ENCODE data around the gene COL9A1. TPM values are rescaled to one million over a fixed set of nuclear protein-coding genes. Genes with fewer than 3 reads are reported as not detected.
"Not testable (repeated sequence)": the region's sequence is repeated elsewhere in the genome, so short reads cannot be mapped to it uniquely, and the experiment has no call there.

COL9A1 gene
- 7.8 TPM for total RNA-seq

GRCh38 chr6:70303034-70303525 is at the start of gene COL9A1:
COL9A1 (minus strand) TSS chr6:70303084; CDS start chr6:70302924, 160 bp downstream.
- H3K9ac ChIP-seq (ENCODE audit: low read depth in 1 of 3, low read length in 3 of 3): no peak within 1 kb of the TSS

GRCh38 chr6:70351461-70351860 is 48.6 kb upstream of the COL9A1 start:
- no peak overlapping the region for H3K27ac ChIP-seq (ENCODE audit: low read depth, low read length)

More at GRCh38 chr6:70303034-70303525, at the start of gene COL9A1:
- peaks cover 0 to 7% (median 4%) of the 10 kb centered on the region in 3 donors for H3K27me3 ChIP-seq (ENCODE audit: control insufficient read depth in 3 of 3, insufficient read depth in 3 of 3, low read length in 3 of 3)
- no peaks in the 10 kb centered on the region for H3K9me3 ChIP-seq (ENCODE audit: control insufficient read depth in 3 of 3, low read length in 3 of 3)
- no peaks in the 10 kb centered on the region for H3K36me3 ChIP-seq (ENCODE audit: control insufficient read depth in 3 of 3, insufficient read depth in 3 of 3, low read length in 3 of 3)
- H3K4me3 ChIP-seq (ENCODE audit: low read length in 3 of 3): no peak within 1 kb of the TSS
- no peaks in the 10 kb centered on the region for H3K4me1 ChIP-seq (ENCODE audit: control insufficient read depth in 3 of 3, insufficient read depth in 3 of 3, low read length in 3 of 3)
- no peak within 1 kb of the TSS for H3K27ac ChIP-seq (ENCODE audit: low read depth, low read length)

GRCh38 chr6:70345619-70346018 is 42.7 kb upstream of the COL9A1 start:
- peaks cover 0 to 3% (median 0%) of the 10 kb centered on the region in 3 donors for H3K27me3 ChIP-seq (ENCODE audit: control insufficient read depth in 3 of 3, insufficient read depth in 3 of 3, low read length in 3 of 3)
- no peak overlapping the region for H3K27ac ChIP-seq (ENCODE audit: low read depth, low read length)
- H3K36me3 ChIP-seq (ENCODE audit: control insufficient read depth in 3 of 3, insufficient read depth in 3 of 3, low read length in 3 of 3): no peaks in the 10 kb centered on the region
- H3K9me3 ChIP-seq (ENCODE audit: control insufficient read depth in 3 of 3, low read length in 3 of 3): no peaks in the 10 kb centered on the region
- no peaks in the 10 kb centered on the region for H3K4me1 ChIP-seq (ENCODE audit: control insufficient read depth in 3 of 3, insufficient read depth in 3 of 3, low read length in 3 of 3)
- H3K4me3 ChIP-seq (ENCODE audit: low read length in 3 of 3): no peak overlapping the region
- H3K9ac ChIP-seq (ENCODE audit: low read depth in 1 of 3, low read length in 3 of 3): no peak overlapping the region

More at GRCh38 chr6:70351461-70351860, 48.6 kb upstream of the COL9A1 start:
- Histone ChIP-seq H3K9ac (ENCODE audit: low read depth in 1 of 3, low read length in 3 of 3) (no peak overlapping the region), H3K4me3 (ENCODE audit: low read length in 3 of 3) (no peak overlapping the region), H3K9me3 (ENCODE audit: control insufficient read depth in 3 of 3, low read length in 3 of 3) (no peaks in the 10 kb centered on the region), H3K36me3 (ENCODE audit: control insufficient read depth in 3 of 3, insufficient read depth in 3 of 3, low read length in 3 of 3) (no peaks in the 10 kb centered on the region), H3K4me1 (ENCODE audit: control insufficient read depth in 3 of 3, insufficient read depth in 3 of 3, low read length in 3 of 3) (no peaks in the 10 kb centered on the region), H3K27me3 (ENCODE audit: control insufficient read depth in 3 of 3, insufficient read depth in 3 of 3, low read length in 3 of 3) (peaks cover 0 to 3% (median 0%) of the 10 kb centered on the region in 3 donors)

DNA sequence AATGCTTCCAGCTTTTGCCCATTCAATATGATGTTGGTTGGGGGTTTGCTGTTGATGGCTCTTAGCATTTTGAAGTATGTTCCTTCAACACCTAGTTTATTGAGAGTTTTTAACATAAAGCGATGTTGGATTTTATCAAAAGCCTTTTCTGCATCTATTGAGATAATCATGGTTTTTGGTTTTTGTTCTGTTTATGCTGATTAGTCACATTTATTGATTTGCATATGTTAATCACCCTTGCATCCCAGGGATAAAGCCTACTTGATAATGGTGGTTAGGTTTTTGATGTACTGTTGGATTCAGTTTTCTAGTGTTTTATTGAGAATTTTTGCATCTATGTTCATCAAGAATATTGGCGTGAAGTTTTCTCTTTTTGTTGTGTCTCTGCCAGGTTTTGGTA is 40.4 kb upstream of the COL9A1 start:
- no peaks in the 10 kb centered on the region for H3K36me3 ChIP-seq (ENCODE audit: control insufficient read depth in 3 of 3, insufficient read depth in 3 of 3, low read length in 3 of 3)
- H3K27ac ChIP-seq (ENCODE audit: low read depth, low read length): no peak overlapping the region
- no peak overlapping the region for H3K9ac ChIP-seq (ENCODE audit: low read depth in 1 of 3, low read length in 3 of 3)
- H3K27me3 ChIP-seq (ENCODE audit: control insufficient read depth in 3 of 3, insufficient read depth in 3 of 3, low read length in 3 of 3): peaks cover 0 to 3% (median 0%) of the 10 kb centered on the region in 3 donors
- no peaks in the 10 kb centered on the region for H3K4me1 ChIP-seq (ENCODE audit: control insufficient read depth in 3 of 3, insufficient read depth in 3 of 3, low read length in 3 of 3)
- H3K4me3 ChIP-seq (ENCODE audit: low read length in 3 of 3): no peak overlapping the region
- peaks cover 0 to 5% (median 0%) of the 10 kb centered on the region in 3 donors for H3K9me3 ChIP-seq (ENCODE audit: control insufficient read depth in 3 of 3, low read length in 3 of 3)

GRCh38 chr6:70339810-70340209 is 36.9 kb upstream of the COL9A1 start:
- not testable (repeated sequence) for H3K27ac ChIP-seq (ENCODE audit: low read depth, low read length); H3K27me3 ChIP-seq (ENCODE audit: control insufficient read depth in 3 of 3, insufficient read depth in 3 of 3, low read length in 3 of 3); H3K9me3 ChIP-seq (ENCODE audit: control insufficient read depth in 3 of 3, low read length in 3 of 3); H3K4me3 ChIP-seq (ENCODE audit: low read length in 3 of 3); H3K9ac ChIP-seq (ENCODE audit: low read depth in 1 of 3, low read length in 3 of 3); H3K4me1 ChIP-seq (ENCODE audit: control insufficient read depth in 3 of 3, insufficient read depth in 3 of 3, low read length in 3 of 3); H3K36me3 ChIP-seq (ENCODE audit: control insufficient read depth in 3 of 3, insufficient read depth in 3 of 3, low read length in 3 of 3)

- Histone ChIP-seq H3K27me3 (ENCODE audit: control insufficient read depth in 3 of 3, insufficient read depth in 3 of 3, low read length in 3 of 3) (peaks cover 0 to 7% (median 0%) of the 10 kb centered on the region in 3 donors), H3K4me1 (ENCODE audit: control insufficient read depth in 3 of 3, insufficient read depth in 3 of 3, low read length in 3 of 3) (no peaks in the 10 kb centered on the region), H3K36me3 (ENCODE audit: control insufficient read depth in 3 of 3, insufficient read depth in 3 of 3, low read length in 3 of 3) (no peaks in the 10 kb centered on the region), H3K9me3 (ENCODE audit: control insufficient read depth in 3 of 3, low read length in 3 of 3) (peaks cover 0 to 5% (median 0%) of the 10 kb centered on the region in 3 donors), H3K27ac (ENCODE audit: low read depth, low read length) (no peak overlapping the region), H3K9ac (ENCODE audit: low read depth in 1 of 3, low read length in 3 of 3) (no peak overlapping the region), H3K4me3 (ENCODE audit: low read length in 3 of 3) (no peak overlapping the region)
Observed at GRCh38 chr6:70338775-70339174, 35.9 kb upstream of the COL9A1 start.

GRCh38 chr6:70337743-70338105 is 34.8 kb upstream of the COL9A1 start:
- H3K36me3 ChIP-seq (ENCODE audit: control insufficient read depth in 3 of 3, insufficient read depth in 3 of 3, low read length in 3 of 3): no peaks in the 10 kb centered on the region
- peaks cover 0 to 7% (median 0%) of the 10 kb centered on the region in 3 donors for H3K27me3 ChIP-seq (ENCODE audit: control insufficient read depth in 3 of 3, insufficient read depth in 3 of 3, low read length in 3 of 3)
- H3K9me3 ChIP-seq (ENCODE audit: control insufficient read depth in 3 of 3, low read length in 3 of 3): peaks cover 0 to 5% (median 0%) of the 10 kb centered on the region in 3 donors
- no peak overlapping the region for H3K9ac ChIP-seq (ENCODE audit: low read depth in 1 of 3, low read length in 3 of 3)
- H3K4me3 ChIP-seq (ENCODE audit: low read length in 3 of 3): no peak overlapping the region
- no peaks in the 10 kb centered on the region for H3K4me1 ChIP-seq (ENCODE audit: control insufficient read depth in 3 of 3, insufficient read depth in 3 of 3, low read length in 3 of 3)
- no peak overlapping the region for H3K27ac ChIP-seq (ENCODE audit: low read depth, low read length)

GRCh38 chr6:70336996-70337742 is 34.3 kb upstream of the COL9A1 start:
- no peak overlapping the region for H3K27ac ChIP-seq (ENCODE audit: low read depth, low read length)
- H3K4me3 ChIP-seq (ENCODE audit: low read length in 3 of 3): no peak overlapping the region
- no peaks in the 10 kb centered on the region for H3K36me3 ChIP-seq (ENCODE audit: control insufficient read depth in 3 of 3, insufficient read depth in 3 of 3, low read length in 3 of 3)
- H3K9ac ChIP-seq (ENCODE audit: low read depth in 1 of 3, low read length in 3 of 3): no peak overlapping the region
- H3K4me1 ChIP-seq (ENCODE audit: control insufficient read depth in 3 of 3, insufficient read depth in 3 of 3, low read length in 3 of 3): no peaks in the 10 kb centered on the region
- H3K9me3 ChIP-seq (ENCODE audit: control insufficient read depth in 3 of 3, low read length in 3 of 3): peaks cover 0 to 5% (median 0%) of the 10 kb centered on the region in 3 donors
- H3K27me3 ChIP-seq (ENCODE audit: control insufficient read depth in 3 of 3, insufficient read depth in 3 of 3, low read length in 3 of 3): peaks cover 0 to 7% (median 0%) of the 10 kb centered on the region in 3 donors

GRCh38 chr6:70327036-70327435 is 24.2 kb upstream of the COL9A1 start:
- Histone ChIP-seq H3K36me3 (ENCODE audit: control insufficient read depth in 3 of 3, insufficient read depth in 3 of 3, low read length in 3 of 3) (no peaks in the 10 kb centered on the region), H3K4me3 (ENCODE audit: low read length in 3 of 3) (no peak overlapping the region), H3K4me1 (ENCODE audit: control insufficient read depth in 3 of 3, insufficient read depth in 3 of 3, low read length in 3 of 3) (no peaks in the 10 kb centered on the region), H3K9ac (ENCODE audit: low read depth in 1 of 3, low read length in 3 of 3) (no peak overlapping the region), H3K27ac (ENCODE audit: low read depth, low read length) (no peak overlapping the region), H3K27me3 (ENCODE audit: control insufficient read depth in 3 of 3, insufficient read depth in 3 of 3, low read length in 3 of 3) (peaks cover 0 to 2% (median 0%) of the 10 kb centered on the region in 3 donors), H3K9me3 (ENCODE audit: control insufficient read depth in 3 of 3, low read length in 3 of 3) (no peaks in the 10 kb centered on the region)

DNA sequence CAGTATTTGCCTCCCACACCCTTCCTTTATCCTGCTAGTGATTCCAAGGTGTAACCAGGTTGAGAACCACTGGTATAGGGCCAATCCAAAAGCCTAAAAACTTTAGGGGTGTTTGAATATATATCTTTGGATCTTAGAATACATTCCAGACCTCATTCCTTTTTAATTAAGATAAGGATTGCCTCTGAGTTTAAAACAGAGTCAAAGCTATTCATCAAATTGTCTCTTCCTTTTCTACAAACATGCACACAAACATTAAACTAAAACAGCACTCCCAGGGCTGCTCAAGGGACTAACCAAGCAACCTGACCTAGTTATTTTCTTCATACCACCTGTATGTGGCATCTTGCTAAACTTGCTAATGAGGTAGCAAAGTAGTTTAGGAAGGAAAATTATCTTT is 22.1 kb upstream of the COL9A1 start:
- Histone ChIP-seq H3K4me3 (ENCODE audit: low read length in 3 of 3) (no peak overlapping the region), H3K36me3 (ENCODE audit: control insufficient read depth in 3 of 3, insufficient read depth in 3 of 3, low read length in 3 of 3) (no peaks in the 10 kb centered on the region), H3K27ac (ENCODE audit: low read depth, low read length) (no peak overlapping the region), H3K9ac (ENCODE audit: low read depth in 1 of 3, low read length in 3 of 3) (no peak overlapping the region), H3K27me3 (ENCODE audit: control insufficient read depth in 3 of 3, insufficient read depth in 3 of 3, low read length in 3 of 3) (peaks cover 0 to 2% (median 0%) of the 10 kb centered on the region in 3 donors), H3K4me1 (ENCODE audit: control insufficient read depth in 3 of 3, insufficient read depth in 3 of 3, low read length in 3 of 3) (no peaks in the 10 kb centered on the region), H3K9me3 (ENCODE audit: control insufficient read depth in 3 of 3, low read length in 3 of 3) (no peaks in the 10 kb centered on the region)

Data from skeletal muscle tissue (tissue), 4 donors.